HCT116 (cell line): ENCODE data around the gene YEATS4.

Experiments used
- CTCF ChIP-seq, 3 experiments: fragments of 200-600 bp in 1 of 3; sonication (generic) in 1 of 3; IDR thresholded peaks in 2 of 3; conservative IDR thresholded peaks in 1 of 3; 2 replicates each; pipeline ENCODE4 v1.5.1; 2012 to 2017; ENCODE audit warnings: low read depth in 2 of 3, low read length in 2 of 3, antibody characterized with exemption in 1 of 3, borderline replicate concordance in 1 of 3, control low read depth in 1 of 3, mild to moderate bottlenecking in 1 of 3, mixed read lengths in 1 of 3, mixed run types in 1 of 3, moderate library complexity in 1 of 3; ENCODE audit not compliant: insufficient read depth in 1 of 3
- EZH2 ChIP-seq: fragments of 200-600 bp; sonication (generic); IDR thresholded peaks from 2 replicates; pipeline ENCODE4 v1.6.1; 2017; ENCODE audit warnings: antibody characterized with exemption, mixed run types
- ZNF274 ChIP-seq: fragments of 200-500 bp; sonication (Bioruptor generic); IDR thresholded peaks from 2 replicates; pipeline ENCODE4 v1.6.1; 2014; ENCODE audit warnings: mild to moderate bottlenecking, low read depth, low read length, inconsistent platforms

GRCh38 chr12:69318225-69318624 lies 41.3 kb upstream of the YEATS4 start:
- no peak for TF ChIP-seq CTCF (IDR thresholded peaks at IDR 0.05 in 2 of 3, conservative IDR thresholded peaks at IDR 0.05 in 1 of 3; ENCODE audit: borderline replicate concordance in 1 of 3, insufficient read depth in 1 of 3, low read depth in 2 of 3, low read length in 2 of 3)
- no peak for TF ChIP-seq EZH2
- no peak for TF ChIP-seq ZNF274
